NCI-H2171 treated with DMSO at 0.1 percent for 48 hours (cell line): ENCODE data around the gene LHX6.

ENCODE experiments used
- DNase-seq: peaks from one replicate; lab custom pipeline; 2025; lab: John Stamatoyannopoulos, UW

Gene LHX6

DNA sequence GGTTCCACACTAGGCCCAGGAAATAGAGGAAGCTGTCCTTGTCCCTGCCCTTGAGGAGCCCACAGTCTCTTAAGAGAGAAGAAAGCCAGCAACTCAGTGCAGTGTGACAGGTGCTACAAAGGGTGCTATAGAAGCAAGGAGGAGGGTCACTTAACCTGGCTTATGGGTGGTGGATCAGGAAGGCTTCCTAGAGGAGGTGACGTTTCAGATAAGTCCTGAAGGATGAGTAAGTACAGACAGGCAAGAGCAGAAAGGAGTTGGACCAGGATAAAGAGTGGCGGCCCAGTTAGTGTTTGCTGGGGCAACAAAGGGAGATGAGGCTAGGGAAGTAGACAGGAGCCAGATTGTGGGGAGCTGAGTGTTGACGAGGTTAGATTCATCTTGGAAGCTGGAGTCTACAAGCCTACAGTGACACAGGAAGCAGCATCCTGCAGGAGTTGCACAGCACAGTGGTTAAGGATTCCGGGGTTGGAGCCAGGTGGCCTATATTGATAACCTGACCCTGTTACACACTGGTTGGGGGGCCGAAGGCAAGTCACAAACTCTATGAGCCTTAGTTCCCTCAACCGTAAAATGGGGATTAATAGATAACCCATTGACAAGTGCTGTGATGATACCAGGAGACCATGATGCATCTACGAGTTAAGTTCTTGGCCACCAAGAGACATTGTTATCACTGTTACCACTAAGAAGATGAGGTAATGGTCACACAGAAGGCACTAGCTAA is 5.4 kb upstream of the LHX6 start:
- no peak for DNase-seq

DNA sequence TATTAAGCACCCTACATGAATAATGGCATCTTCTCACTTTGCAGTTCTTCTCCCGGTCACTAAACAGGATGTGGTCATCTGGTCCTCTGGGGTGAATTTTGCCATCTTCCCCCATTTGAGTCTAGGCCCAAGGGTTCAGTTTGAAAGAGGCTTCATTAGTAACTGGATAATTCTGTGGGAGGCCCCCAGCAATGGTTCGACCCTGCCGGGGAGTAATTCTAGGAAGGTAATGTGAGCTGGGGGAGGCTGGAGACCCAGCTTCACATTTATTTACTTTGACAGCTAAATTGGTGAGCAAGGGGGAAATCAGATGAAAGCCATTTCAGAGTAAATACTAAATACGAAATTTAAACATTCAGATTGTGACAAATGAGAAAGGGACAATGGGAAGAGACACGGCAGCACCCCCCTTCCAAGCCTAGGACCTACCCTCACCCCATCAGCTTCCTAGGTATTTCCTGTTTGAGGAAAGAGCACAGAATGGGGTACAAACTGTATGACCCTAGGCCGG is 4.1 kb upstream of the LHX6 start:
- no peak for DNase-seq

DNA sequence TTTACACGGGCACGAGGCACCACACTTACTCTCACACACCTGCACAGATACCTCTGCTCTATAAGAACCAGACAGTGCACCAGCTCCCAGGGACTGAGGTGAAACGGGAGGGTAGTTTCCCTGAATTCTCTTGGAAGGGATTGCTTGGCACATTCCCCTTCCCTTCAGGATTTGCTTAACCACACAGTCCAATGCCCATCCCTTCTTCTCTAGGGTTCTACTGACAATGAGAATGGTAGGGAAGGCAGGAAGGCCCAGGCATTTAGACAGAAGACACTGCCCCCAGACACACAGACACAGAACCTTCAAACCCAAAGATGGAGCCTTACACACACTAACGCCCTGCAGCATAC is 704 bp upstream of the LHX6 start:
- DNase-seq, result no peak

DNA sequence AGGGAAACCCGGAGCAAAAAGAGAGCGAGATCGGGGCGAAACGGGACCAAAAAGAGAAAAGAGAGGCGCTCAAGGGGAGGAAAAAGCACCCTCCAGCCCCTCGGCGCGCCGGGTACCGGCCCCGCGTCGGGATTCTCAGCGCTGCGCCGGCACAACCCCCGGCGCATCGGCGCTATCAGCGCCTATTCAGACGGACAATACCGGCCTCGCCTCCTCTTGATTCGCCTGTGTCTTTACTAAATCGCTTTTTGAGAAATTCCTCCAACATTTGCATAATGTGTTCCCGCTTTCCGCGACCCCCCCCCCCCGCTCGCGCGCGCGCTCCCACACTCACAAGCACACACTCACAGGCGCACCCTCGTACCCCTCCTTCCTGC is 578 bp downstream of the LHX6 start:
- DNase-seq, result peak; percentile 46

DNA sequence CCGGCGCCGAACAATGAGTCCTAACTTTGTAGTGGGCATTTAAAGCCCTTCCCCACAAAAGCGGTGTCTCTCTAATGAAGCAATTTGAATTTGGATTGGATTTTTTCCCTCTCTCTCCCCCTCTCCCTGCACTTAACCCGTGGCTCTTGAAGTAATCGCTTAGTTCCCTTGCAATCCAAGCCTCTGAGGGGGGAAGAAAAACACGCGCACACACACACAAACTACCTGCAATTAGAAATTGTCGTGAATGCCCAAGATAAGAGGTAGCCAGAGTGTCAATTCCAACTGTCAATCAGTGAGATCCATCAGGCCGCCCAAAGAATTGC is 1.2 kb downstream of the LHX6 start:
- DNase-seq, result no peak

DNA sequence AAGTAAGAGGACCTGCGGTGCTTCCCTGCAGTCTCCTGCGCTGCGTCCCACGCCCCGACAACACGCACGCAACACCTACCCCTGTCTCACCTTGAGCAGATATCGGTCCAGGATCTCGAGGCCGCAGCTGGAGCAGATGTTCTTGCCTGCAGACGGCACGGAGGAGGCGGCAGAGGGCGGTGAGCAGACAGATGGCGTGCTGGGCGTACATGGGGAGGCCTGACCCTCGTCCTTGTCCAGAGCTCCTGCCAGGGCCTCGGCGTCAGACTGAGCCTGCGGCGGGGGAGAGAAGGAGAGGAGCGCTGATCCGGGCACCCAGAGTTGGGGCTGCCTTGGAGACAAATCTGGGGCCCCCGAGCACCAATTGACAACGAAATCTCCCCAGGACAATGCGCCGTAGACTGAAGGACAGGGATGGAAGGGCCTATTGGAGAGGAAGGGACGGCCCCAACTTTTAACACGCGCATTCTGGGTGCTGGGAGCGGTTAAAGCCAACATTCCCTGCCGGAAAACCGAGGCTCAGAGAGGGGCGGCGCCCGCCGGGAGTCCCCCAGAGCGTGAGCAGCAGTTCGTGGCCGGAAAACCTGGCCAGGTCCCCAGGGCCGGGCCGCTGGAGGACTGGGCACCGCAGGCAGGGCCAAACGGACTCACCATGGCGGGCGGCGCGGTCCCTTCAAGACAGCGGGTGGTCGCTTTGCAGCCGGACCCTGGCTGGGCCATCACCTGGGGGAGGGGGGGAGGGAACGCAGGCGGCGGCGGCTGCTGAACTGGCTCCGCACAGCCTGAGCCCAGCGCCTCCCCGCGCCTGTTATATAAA is 1.8 kb downstream of the LHX6 start:
- DNase-seq, result no peak

DNA sequence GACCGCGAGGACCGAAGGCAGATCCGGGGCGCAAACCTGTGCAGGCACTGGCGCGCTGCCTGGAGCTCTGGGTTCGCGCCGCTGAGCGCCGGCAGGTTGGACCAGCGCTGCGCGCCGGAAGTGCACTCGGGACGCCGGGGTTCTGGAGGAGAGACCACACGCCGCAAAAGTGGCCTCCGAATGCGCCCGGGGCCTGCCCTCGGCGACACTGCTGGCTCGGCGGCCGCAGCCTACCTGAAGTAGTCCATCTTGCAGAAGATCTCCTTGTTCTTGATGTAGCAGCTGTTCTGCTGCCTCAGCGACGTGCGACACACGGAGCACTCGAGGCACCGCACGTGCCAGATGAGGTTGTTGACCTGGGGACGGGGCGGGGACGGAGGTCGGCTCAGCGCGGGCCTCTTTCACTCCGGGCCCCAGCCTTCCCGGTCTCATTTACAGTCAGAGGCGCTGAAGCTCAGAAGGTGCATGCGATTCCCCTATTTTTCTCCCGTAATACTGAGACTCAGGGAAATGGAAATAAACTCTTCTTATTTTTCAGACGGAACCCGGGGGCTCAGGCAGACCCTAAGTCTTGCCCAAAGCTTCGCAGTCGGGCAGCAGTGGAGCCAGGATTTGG is 2.5 kb downstream of the LHX6 start:
- DNase-seq, result no peak

DNA sequence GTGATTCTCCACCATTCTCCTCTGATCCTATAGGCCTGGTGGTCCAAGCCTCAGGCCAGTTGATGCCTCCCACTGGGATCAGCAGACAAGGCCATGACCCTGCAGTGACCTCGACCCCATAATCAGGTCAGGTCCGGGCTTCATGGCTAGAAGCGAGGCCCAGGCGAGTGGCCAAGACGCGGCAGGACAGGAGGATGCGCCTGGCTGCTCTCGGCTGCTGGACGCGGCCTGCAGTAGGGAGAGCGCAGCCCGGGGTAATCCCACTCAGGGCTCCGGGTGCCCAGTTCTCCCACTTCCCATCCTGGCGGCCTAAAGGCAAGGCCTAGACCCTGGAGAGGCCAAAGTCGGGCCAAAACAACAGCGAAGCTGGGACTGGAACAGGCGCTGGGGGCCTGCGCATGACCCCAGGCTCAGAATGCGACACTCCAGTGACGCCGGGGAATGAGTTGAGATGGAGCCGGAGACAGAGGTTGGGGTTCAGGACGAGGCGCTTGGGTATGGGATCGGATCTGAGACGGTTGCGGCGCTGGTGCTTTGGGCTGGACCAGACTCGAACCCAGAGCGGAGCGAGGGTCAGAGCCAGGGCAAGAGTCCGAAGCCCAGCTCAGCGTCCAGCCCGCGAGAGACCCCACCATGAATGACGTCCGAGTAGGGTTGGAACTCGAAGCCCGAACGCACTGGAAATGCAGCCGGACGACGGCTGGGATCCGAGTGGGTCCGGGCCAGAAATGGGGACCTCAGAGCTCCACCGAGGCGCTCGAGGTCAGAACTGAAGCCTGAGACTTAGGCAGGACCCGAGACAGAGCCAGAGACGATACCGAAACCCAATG is 3.2 kb downstream of the LHX6 start:
- no peak for DNase-seq

DNA sequence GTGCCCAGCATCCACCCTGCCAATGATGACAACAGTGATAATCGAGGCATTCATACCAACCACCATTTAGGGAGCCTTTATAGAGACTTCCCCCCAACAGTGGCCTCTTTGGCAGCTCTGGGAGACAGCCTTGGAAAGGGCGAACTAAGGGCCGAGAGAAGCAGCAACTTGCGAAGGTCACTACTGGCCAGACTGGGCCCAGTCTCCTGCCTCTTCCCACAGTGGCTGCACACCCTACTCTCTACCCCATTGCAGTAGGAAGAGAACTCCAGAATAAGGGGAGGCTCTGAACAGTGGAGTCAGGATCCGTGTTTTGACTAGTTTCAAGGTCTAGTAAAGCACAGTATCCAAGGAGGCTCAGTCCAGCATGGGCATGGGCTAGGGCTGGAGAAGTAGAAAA is 5.3 kb downstream of the LHX6 start:
- no peak for DNase-seq

DNA sequence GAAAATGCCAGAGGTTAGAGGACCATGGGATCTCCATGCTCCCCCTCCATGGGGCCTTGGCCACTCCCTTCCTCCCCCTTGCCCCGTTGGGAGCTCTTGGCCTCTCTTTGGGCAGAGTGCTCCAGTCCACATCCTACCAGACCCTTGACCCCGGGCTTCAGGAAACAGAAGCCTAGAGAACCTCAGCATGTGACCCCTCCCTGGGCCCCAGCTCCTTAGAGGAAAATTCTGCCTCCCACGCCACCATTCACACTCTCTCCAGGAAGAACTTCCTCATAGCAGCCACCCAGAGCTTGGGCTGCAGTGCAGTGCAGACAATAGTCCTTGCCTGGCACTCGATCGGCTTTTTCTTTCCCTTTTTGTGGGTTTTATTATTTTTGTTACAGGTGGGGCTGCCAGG is 6.0 kb downstream of the LHX6 start:
- no peak for DNase-seq

DNA sequence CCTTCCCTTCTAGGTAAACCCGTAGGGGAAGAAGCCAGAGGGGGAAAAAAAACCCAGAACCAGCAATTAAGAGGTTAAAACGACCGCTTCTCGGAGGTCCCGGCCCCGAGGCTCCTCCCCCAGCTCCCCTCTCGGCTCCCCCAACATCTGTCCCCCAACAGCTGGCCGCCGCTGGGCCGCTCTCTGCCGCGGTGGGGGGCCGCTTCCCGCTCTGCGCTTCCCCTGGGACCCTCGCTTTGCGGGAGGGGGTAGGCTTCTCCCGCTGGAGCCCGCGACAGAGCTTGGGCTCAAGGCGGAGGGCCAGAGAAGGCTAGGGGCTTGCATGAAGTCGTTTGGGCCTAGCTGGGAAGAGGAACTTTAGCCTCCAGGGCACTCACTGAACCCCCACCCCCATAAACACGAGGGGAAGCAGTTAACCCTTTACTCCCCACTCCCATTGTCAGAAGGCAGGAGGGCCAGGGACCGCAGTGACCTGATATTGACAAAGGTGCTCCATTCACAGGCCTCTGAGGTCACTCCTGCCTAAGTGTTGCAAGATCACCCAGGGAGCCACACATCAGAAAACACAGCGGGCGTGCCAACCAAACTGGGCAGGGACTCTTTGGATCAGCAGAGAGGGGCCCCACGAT is 7.5 kb downstream of the LHX6 start:
- DNase-seq, result peak; percentile 19

DNA sequence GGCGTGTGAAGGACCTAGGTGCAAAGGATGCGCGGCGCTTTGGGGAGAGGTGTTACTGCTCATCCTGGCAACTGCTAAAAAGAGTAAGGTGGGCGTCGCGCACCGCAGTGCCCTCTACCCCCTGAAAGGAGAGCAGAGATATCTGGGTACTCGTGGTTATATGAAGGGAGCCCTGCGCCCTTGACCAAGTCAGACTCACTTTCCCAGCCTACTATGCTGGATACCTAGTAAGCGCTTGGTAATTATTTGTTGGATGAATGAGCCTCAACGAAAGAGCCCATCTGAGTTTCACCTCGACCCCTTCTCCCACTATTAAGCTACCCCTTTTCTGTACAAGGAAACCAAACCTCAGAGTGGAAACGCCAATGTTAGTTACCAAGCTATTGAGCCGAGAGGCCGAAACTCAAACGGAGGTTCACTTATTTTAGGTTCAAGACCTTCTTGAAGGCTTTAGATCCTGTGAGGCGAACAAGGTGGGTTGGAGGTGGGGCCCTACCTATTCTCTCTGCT is 8.0 kb downstream of the LHX6 start:
- DNase-seq, result no peak

DNA sequence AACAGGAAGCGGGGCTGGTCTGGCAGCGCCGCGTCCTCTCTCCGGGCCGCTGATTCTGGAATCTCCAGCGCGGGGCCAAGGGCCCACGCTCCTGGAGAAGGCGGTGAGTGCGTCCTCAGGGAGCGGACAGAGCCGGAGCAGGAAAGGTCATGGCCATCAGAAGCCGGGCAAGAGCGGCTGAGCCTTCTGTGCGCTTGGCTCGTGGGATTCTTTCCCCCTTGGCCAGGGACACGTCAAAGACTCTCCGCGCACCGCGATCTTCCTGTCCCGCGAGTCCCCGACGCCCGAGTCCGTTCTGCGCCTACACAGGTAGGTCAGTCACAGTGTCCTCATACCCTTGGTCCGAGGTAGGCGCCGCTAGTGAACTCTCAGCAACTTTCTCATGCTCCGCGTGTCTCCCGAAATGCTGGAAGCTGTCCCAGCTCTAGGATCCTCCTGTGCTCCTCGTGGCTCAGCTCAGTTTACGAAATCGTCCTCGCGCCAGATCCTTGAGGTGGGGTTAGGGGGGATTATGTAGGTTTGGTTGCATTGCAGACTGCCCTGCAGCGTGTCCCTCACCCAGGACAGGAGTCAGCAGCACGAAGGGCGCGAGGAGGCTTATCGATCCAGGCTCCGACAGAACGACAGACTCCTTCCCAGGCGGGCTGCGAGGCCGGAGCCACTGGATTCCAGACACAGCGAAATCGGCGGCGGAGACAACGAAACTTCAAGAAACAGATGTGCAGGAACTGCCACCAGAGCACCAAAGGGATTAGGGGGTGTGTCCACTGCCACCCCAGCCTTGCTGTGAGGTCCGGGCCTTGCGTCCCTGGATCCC is 8.7 kb downstream of the LHX6 start:
- no peak for DNase-seq

DNA sequence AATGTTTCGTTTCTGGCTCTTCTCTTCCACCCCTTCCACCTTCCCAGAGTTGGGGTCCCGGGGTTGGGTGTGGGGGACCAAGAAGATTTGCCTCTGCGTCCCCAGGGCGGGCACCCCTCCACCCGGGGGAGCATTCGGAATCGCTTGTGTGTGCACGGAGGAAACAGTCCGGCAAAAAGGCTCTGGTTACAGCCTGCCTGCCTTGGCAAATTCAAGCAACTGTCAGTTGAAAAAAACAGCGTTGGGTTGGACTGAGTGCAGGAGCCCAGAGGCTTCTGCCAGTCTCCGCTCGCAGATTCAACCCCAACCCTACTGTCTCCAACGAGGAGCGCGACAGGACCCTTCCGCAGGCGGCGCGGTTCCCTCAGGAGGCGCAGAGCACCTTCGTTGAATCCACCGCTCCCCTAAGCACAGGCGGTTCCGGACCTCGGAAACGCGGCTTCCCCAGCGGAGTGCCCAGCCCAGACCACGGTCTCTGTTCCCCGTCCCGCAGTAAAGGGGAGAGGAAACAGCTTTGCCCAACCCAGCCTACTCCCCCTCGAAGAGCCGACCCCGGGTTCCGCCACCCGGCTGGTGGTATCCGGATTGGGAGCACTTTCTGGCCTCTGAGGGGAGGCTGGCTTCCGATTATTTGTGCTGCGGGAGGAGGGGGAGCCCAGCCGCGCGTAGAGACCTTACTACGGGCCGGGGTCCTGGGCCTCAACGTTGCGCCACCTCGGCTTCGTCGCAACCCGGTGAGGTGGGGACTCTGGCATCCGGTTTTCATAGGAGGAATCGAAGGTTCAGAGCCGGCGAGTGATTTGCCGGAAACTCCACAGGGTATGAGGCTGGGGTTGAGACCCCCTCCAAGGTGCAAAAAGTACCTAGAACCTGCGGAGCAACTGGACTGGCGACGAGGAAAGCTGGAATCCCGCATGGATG is 9.6 kb downstream of the LHX6 start:
- DNase-seq, result no peak

DNA sequence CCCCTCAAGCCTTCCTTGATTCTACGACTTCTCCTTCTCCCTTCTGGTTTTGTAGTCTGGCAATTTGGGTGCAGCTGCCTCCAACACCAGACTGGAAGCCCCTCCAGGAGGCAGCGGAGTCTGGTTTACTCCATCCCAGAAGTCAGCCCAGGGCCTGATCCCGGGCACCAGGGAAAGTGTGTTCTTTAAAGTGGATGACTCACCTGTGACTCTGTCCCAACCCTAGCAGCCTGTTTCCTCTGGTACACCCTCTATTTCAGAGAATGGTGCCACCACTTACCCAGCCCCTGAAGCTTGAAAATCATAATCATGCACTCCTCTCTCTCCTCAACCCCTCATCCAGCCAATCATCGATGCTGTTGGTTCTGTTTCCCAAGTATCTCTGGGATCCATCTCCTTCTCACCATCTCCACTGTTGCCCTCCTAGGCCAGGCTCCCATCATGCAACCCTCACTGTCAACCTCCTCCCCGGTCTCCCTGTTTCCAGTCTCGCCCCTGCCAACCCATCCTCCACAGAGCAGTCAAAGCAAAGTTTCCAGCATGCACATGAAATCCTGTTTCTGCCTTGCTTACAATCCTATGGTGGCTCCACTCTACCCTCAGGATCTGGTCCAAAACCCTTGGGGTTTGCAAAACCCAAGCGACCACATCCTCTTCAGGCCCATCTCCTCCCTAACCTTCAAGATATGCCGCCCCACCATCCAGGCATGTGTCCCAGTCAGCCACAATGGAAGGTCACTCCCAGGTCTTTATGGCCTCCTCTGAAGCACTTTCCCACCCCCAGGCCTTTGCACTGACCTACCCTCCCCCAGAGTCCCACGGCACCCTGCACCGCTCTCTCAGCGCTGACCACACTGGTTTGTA is 10.5 kb downstream of the LHX6 start:
- no peak for DNase-seq

DNA sequence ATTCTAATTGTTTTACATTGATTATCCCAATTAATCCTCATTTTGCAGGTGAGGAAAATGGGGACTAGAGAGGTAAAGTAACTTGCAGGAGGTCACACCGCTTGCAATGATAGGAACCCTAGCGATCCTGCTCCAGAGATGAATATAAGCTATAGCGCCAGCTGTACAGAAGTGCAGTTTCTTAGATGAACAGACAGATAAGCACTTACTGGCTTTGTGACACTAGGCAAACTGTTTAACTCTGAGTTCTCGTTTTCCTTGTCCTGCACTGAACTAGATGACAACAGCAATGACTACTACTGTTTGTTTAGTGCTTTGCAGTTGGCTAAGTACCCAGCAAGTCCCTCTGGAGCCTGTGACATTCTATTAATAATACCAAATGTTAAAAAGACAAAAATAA is 11.1 kb downstream of the LHX6 start:
- DNase-seq, result no peak

DNA sequence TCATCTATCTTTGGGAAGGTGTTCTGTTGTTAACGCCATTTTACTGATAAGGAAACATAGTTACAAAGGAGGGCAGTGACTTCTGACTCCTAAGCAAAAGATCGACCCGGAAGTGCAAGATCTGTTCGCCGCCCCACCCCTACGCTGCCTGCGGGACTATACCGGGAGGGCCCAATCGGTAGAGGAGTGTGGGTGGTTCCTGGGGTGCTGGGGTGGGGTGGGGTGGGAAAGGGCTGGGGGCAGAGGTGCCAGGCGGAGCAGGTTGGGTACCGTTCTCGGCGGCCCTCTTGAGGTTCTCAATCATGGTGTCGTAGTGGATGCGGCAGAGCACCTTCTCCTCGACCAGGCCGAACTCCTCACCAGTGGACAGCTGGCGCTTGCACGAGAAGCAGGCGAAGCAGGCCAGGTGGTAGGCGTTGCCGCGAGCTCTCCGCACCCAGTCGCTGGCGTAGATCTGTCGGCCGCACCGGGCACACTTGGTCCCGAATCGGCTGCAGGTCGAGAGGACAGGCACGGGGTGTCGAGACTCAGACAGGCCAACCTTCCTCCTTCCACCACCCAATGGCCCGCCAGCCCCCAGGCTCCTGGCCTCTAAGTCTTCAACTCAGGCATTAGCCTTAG is 11.8 kb downstream of the LHX6 start:
- no peak for DNase-seq

DNA sequence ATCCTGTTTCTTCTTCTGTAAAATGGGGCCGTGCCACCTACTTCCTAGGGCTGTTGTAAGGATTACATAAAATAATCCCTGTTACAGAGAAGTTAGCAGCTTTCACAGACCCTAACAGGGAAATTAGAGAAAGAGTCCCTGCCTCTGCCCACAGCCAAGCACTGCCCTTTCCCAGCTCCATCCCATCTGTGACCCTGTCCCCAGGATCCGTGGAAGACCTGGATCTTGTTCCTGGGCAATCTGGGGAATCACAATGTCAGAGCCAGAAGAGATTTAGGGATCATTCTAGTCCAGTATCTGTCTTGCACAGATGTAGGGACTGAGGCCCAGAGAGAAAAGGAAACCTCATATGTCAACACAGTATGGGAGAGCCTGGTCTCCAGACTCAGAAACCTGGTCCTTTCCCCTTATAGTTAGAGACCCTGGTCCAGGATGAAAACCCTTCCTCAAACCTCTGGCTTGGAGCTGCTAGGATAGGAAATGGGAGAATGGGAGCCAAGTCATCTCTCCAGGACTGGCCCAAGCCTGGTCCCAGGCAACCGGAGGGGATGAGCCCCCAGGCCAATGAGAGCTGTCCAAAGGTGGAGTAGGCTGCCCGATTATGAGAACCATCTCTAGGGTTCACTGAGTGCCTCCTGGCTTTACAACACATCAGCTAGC is 12.5 kb downstream of the LHX6 start:
- DNase-seq, result no peak
